ENCODE data around the gene SERPING1. TPM values are rescaled to one million over a fixed set of nuclear protein-coding genes. Genes with fewer than 3 reads are reported as not detected.
"Not testable (repeated sequence)": the region's sequence is repeated elsewhere in the genome, so short reads cannot be mapped to it uniquely, and the experiment has no call there.

The SERPING1 gene
- total RNA-seq, 1 experiment from 2014 or later, result not detected

GRCh38 chr11:57650739-57651090 lies 53.2 kb downstream of the SERPING1 start:
- no peak for TF ChIP-seq CTCF (IDR thresholded peaks at IDR 0.05; ENCODE audit: unreplicated experiment)
- intact Hi-C loops (cut with micrococcal nuclease), result no loop called here
- Mint-ChIP-seq H3K4me1 (ENCODE audit: insufficient read depth, unreplicated experiment) (peaks cover 36% of the 10 kb centered on the region), H3K9me3 (ENCODE audit: unreplicated experiment) (no peaks in the 10 kb centered on the region), H3K36me3 (ENCODE audit: insufficient read depth, unreplicated experiment) (peaks cover 6% of the 10 kb centered on the region), H3K27me3 (ENCODE audit: insufficient read depth, unreplicated experiment) (peaks cover 35% of the 10 kb centered on the region), H3K27ac (ENCODE audit: low read depth, unreplicated experiment) (no peak overlapping the region), H3K4me3 (ENCODE audit: unreplicated experiment) (no peak overlapping the region)
- no peak for DNase-seq (ENCODE audit: unreplicated experiment)
- no TSS peak for BruUV-seq (replicated peaks)
- ChIA-PET CTCF (interaction anchor here (0.5 to 2.5 kb wide), 3 partner anchors 10 to 185 kb away, joined by 3 to 12 read pairs (median 6); partner anchors contain the start of gene UBE2L6), POLR2A (no interaction called here)

- H3K9me3 Mint-ChIP-seq (ENCODE audit: unreplicated experiment), result no peaks in the 10 kb centered on the region
- no peak for TF ChIP-seq CTCF (IDR thresholded peaks at IDR 0.05; ENCODE audit: unreplicated experiment)
- DNase-seq (ENCODE audit: unreplicated experiment), result no peak
- no peak overlapping the region for H3K27ac Mint-ChIP-seq (ENCODE audit: low read depth, unreplicated experiment)
- no peak overlapping the region for H3K4me3 Mint-ChIP-seq (ENCODE audit: unreplicated experiment)
- peaks cover 36% of the 10 kb centered on the region for H3K4me1 Mint-ChIP-seq (ENCODE audit: insufficient read depth, unreplicated experiment)
- POLR2A ChIA-PET, result interaction anchor here (1.8 kb wide), 1 partner anchor 84 kb away, joined by 4 read pairs; the partner anchor contains the start of gene UBE2L6
- CTCF ChIA-PET, result interaction anchor here (1.2 to 2.5 kb wide), 3 partner anchors 9 to 97 kb away, joined by 3 to 9 read pairs (median 6); partner anchors contain the start of gene UBE2L6
- intact Hi-C loops (cut with micrococcal nuclease), result no loop called here
- H3K27me3 Mint-ChIP-seq (ENCODE audit: insufficient read depth, unreplicated experiment), result peaks cover 30% of the 10 kb centered on the region
- no TSS peak for BruUV-seq (replicated peaks)
- peaks cover 4% of the 10 kb centered on the region for H3K36me3 Mint-ChIP-seq (ENCODE audit: insufficient read depth, unreplicated experiment)
Observed at GRCh38 chr11:57651408-57651807, 53.9 kb downstream of the SERPING1 start.

GRCh38 chr11:57652230-57652629 lies 54.7 kb downstream of the SERPING1 start:
- DNase-seq (ENCODE audit: unreplicated experiment); H3K27ac Mint-ChIP-seq (ENCODE audit: low read depth, unreplicated experiment); H3K4me3 Mint-ChIP-seq (ENCODE audit: unreplicated experiment); H3K36me3 Mint-ChIP-seq (ENCODE audit: insufficient read depth, unreplicated experiment); intact Hi-C loops (cut with micrococcal nuclease); BruUV-seq (replicated peaks); H3K9me3 Mint-ChIP-seq (ENCODE audit: unreplicated experiment): not testable (repeated sequence)
- ChIA-PET POLR2A (interaction anchor here (0.6 to 1.8 kb wide), 3 partner anchors 84 to 928 kb away, joined by 3 to 4 read pairs (median 3); partner anchors contain the start of gene UBE2L6), CTCF (interaction anchor here (0.6 to 2.5 kb wide), 6 partner anchors 8 to 1921 kb away, joined by 3 to 9 read pairs (median 4); partner anchors contain the start of gene UBE2L6)
- H3K4me1 Mint-ChIP-seq (ENCODE audit: insufficient read depth, unreplicated experiment), result peaks cover 37% of the 10 kb centered on the region
- peaks cover 22% of the 10 kb centered on the region for H3K27me3 Mint-ChIP-seq (ENCODE audit: insufficient read depth, unreplicated experiment)

GRCh38 chr11:57652662-57653061 lies 55.2 kb downstream of the SERPING1 start:
- peaks cover 3% of the 10 kb centered on the region for H3K36me3 Mint-ChIP-seq (ENCODE audit: insufficient read depth, unreplicated experiment)
- no peaks in the 10 kb centered on the region for H3K9me3 Mint-ChIP-seq (ENCODE audit: unreplicated experiment)
- H3K27ac Mint-ChIP-seq (ENCODE audit: low read depth, unreplicated experiment), result no peak overlapping the region
- intact Hi-C loops (cut with micrococcal nuclease), result no loop called here
- TF ChIP-seq CTCF (IDR thresholded peaks at IDR 0.05; ENCODE audit: unreplicated experiment), result no peak
- no TSS peak for BruUV-seq (replicated peaks)
- POLR2A ChIA-PET, result interaction anchor here (1.8 kb wide), 1 partner anchor 85 kb away, joined by 4 read pairs; the partner anchor contains the start of gene UBE2L6
- CTCF ChIA-PET, result interaction anchor here (1.0 to 2.5 kb wide), 5 partner anchors 8 to 98 kb away, joined by 3 to 9 read pairs (median 6); partner anchors contain the start of gene UBE2L6
- peaks cover 18% of the 10 kb centered on the region for H3K27me3 Mint-ChIP-seq (ENCODE audit: insufficient read depth, unreplicated experiment)
- H3K4me3 Mint-ChIP-seq (ENCODE audit: unreplicated experiment), result no peak overlapping the region
- H3K4me1 Mint-ChIP-seq (ENCODE audit: insufficient read depth, unreplicated experiment), result peaks cover 36% of the 10 kb centered on the region
- DNase-seq (ENCODE audit: unreplicated experiment), result no peak
